Measurements from ENCODE around the gene SNAI1.

The SNAI1 gene

DNA sequence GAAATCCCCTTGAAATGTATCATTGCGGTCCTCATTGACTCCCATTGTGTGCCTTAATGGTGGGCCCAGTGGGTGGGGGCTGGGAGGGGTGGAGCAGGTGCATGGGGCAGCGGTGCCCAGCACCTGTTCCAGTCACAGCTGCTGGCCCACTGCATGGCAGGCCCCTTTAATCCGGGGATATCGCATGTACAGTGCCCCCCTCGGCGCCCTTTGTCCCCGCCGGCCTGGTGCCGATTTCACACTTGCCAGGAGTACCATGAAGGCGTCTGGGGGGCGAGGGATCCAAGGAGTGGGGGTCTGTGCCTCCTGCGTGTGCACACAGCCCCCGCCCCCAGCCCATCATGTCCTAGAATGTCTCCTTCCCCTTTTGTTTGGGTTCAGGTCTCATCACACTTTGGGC, 2.8 kb downstream of the SNAI1 start:
- TF ChIP-seq, protein P1, sequence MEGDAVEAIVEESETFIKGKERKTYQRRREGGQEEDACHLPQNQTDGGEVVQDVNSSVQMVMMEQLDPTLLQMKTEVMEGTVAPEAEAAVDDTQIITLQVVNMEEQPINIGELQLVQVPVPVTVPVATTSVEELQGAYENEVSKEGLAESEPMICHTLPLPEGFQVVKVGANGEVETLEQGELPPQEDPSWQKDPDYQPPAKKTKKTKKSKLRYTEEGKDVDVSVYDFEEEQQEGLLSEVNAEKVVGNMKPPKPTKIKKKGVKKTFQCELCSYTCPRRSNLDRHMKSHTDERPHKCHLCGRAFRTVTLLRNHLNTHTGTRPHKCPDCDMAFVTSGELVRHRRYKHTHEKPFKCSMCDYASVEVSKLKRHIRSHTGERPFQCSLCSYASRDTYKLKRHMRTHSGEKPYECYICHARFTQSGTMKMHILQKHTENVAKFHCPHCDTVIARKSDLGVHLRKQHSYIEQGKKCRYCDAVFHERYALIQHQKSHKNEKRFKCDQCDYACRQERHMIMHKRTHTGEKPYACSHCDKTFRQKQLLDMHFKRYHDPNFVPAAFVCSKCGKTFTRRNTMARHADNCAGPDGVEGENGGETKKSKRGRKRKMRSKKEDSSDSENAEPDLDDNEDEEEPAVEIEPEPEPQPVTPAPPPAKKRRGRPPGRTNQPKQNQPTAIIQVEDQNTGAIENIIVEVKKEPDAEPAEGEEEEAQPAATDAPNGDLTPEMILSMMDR (IDR thresholded peaks at IDR 0.05; ENCODE audit: borderline replicate concordance, control extremely low read depth, extremely low read depth, insufficient read depth, missing control alignments), result no peak
- in situ Hi-C loops (cut with MboI; ENCODE audit: low sequenced_read_pairs, unreplicated experiment), result no loop called here
- DNase-seq (ENCODE audit: low spot score), result no peak

DNA sequence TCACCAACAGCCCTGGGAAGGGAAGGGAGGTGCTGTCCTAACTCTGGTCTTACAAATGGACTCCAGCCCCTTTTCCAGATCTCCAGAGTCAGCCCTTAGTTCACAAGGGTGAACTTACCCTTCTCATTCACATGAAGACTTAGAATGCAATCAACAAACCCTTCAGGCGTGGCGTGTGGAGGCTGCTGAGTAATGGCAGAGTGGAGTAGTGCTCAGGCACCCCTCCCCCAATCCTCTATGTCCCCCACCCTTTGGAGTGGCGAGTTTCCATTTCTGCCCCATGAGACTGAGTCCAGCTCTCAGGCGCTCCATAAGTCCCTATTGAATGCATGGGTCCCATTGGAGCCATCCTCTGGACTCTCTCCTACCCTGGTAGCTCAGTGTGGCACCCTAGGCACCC, 3.3 kb downstream of the SNAI1 start:
- no peak for DNase-seq (ENCODE audit: low spot score)
- TF ChIP-seq, protein P1 (IDR thresholded peaks at IDR 0.05; ENCODE audit: borderline replicate concordance, control extremely low read depth, extremely low read depth, insufficient read depth, missing control alignments), result no peak
- in situ Hi-C loops (cut with MboI; ENCODE audit: low sequenced_read_pairs, unreplicated experiment), result no loop called here

DNA sequence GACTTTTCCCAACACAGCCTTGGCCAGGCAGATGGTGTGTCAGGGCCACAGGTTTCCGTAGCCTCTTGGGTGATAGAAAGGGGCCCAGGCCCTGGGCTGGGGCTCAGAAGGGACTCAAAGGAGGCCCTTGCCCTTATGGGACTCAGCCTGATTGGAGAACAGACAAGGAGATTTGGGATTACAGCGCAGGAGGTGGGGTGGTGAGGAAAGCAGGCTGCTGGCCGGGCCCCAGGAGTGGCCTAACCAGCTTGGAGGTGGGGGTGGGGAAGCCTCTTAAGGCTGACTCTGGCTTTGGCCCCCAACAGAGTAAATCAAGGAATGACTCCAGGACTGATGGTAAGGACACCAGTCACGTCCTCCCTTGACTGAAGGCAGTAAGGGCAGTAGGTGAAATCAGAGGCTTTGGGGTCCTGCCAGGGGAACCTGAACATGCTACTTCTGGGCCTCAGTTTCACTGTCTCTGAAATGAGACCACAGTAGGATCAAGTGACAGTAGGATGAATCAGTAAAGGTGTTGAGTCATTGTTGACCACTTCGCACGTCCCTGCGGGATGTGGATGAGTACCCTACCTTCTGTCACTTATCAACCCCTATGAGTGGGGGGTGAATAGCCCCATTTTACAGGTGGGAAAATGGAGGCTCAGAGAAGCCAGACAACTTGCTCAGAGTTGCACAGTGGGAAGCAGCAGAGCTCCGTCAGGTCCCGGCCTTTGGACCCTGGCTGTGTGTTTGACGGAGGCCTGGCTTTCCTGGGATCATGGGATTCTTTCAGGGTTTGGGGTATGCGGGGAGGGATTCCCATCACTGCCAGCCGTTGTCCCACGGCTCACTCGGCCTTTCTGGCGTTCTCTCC, 4.5 kb downstream of the SNAI1 start:
- DNase-seq (ENCODE audit: low spot score), result no peak
- TF ChIP-seq, protein P1 (IDR thresholded peaks at IDR 0.05; ENCODE audit: borderline replicate concordance, control extremely low read depth, extremely low read depth, insufficient read depth, missing control alignments), result no peak
- in situ Hi-C loops (cut with MboI; ENCODE audit: low sequenced_read_pairs, unreplicated experiment), result no loop called here

DNA sequence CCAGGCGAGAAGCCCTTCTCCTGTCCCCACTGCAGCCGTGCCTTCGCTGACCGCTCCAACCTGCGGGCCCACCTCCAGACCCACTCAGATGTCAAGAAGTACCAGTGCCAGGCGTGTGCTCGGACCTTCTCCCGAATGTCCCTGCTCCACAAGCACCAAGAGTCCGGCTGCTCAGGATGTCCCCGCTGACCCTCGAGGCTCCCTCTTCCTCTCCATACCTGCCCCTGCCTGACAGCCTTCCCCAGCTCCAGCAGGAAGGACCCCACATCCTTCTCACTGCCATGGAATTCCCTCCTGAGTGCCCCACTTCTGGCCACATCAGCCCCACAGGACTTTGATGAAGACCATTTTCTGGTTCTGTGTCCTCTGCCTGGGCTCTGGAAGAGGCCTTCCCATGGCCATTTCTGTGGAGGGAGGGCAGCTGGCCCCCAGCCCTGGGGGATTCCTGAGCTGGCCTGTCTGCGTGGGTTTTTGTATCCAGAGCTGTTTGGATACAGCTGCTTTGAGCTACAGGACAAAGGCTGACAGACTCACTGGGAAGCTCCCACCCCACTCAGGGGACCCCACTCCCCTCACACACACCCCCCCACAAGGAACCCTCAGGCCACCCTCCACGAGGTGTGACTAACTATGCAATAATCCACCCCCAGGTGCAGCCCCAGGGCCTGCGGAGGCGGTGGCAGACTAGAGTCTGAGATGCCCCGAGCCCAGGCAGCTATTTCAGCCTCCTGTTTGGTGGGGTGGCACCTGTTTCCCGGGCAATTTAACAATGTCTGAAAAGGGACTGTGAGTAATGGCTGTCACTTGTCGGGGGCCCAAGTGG, 5.3 kb downstream of the SNAI1 start:
- TF ChIP-seq, protein P1 (IDR thresholded peaks at IDR 0.05; ENCODE audit: borderline replicate concordance, control extremely low read depth, extremely low read depth, insufficient read depth, missing control alignments), result no peak
- no peak for DNase-seq (ENCODE audit: low spot score)
- in situ Hi-C loops (cut with MboI; ENCODE audit: low sequenced_read_pairs, unreplicated experiment), result no loop called here

DNA sequence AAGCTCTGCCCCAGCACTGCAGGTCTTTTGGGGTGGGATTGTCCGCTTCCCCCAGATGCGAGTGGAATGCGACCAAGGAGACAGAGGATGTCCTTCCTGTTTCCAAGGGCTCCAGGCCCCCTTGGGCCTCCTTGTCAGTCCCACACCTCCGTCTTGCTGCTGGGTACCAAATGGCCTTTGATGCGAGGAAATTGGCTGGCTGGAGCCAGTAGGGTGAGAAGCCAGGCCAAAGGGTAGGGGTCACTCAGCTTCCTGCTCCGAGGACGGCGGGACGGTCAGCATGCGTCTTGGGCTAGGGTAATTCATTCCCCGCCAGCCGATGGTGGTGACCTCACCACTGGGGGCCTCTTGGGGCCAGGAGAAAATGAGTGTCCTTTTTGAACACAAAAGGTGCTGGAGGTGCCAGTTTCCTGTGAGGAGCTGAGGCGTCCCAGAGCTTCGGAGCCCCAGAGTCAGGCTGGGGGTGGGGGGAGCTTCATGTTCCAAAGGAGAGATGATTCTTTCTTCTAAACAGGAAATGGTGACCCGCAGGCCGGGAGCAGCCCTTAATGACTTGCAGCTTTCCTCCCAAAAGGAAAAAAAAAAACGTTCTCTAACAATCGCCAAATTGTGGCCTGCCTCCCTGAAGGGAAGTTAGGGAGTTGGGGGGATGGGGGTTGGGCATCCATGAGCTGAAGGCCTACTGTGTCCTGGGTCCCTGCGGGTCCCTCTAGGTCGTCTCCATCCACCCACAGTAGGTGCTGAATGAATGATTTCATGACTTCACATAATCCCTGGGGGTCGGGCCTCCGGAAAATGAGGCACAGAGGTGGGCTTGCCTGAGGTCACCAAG, 6.7 kb downstream of the SNAI1 start:
- in situ Hi-C loops (cut with MboI; ENCODE audit: low sequenced_read_pairs, unreplicated experiment), result no loop called here
- TF ChIP-seq, protein P1 (IDR thresholded peaks at IDR 0.05; ENCODE audit: borderline replicate concordance, control extremely low read depth, extremely low read depth, insufficient read depth, missing control alignments), result no peak
- DNase-seq (ENCODE audit: low spot score), result no peak

DNA sequence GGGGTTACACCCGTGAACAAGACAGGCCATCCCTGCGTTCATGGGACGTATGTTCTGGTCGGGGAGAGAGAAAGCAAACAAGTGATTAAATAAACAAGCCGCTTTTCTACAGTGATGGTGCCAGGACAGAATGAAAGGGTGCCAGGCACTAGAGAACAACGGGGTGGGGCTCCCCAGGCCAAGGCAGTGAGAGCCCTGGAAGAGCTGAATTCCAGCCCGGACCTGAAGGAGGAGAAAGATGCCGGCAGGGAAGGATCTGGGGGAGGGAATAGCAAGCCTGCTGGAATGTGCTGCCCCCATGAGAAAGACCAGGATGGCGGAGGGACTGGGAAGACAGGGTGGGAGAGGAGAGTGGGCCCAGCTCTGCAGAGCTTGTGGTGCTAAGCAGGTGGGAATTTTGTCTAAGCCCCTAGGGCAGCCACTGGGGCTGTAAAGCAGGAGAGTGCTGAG, 7.5 kb downstream of the SNAI1 start:
- in situ Hi-C loops (cut with MboI; ENCODE audit: low sequenced_read_pairs, unreplicated experiment), result no loop called here
- TF ChIP-seq, protein P1 (IDR thresholded peaks at IDR 0.05; ENCODE audit: borderline replicate concordance, control extremely low read depth, extremely low read depth, insufficient read depth, missing control alignments), result no peak

More for the DNA sequence above, 7.5 kb downstream of the SNAI1 start:
- no peak for DNase-seq (ENCODE audit: low spot score)

All from GM13976 (cell line).